T-cell (primary cell): Measurements from ENCODE around the gene RTTN. TPM values are rescaled to one million over a fixed set of nuclear protein-coding genes. Genes with fewer than 3 reads are reported as not detected.

ENCODE experiments used
- ATAC-seq, 4 experiments: fragments of 200-7000 bp in 3 of 4; fragments of 150-1000 bp in 1 of 4; cut with Tn5 transposase; replicated peaks in 1 of 4; 1 replicate in 3 of 4; 2 replicates in 1 of 4; pipeline ENCODE4 v1.10.0; 2021; ENCODE audit warnings: moderate library complexity in 3 of 4, mild to moderate bottlenecking in 2 of 4, moderate number of reproducible peaks in 1 of 4
- CTCF ChIA-PET, 2 donors: fragments of 300-600 bp; sonication (Branson Sonifier 250); formaldehyde crosslinking; loops; one replicate each; lab custom pipeline; 2022; ENCODE audit warnings: antibody characterized with exemption in 2 of 2; lab: Charles Lee
- POLR2A ChIA-PET, 2 donors: fragments of 300-600 bp; sonication (Branson Sonifier 250); formaldehyde crosslinking; loops; one replicate each; lab custom pipeline; 2022; ENCODE audit warnings: antibody characterized with exemption in 2 of 2; lab: Charles Lee
- DNase-seq, 35 experiments: peaks; one replicate each; pipeline versions ENCODE4 v3.0.0 to v3.0.0-alpha.2; 2013 to 2023
- H3K27ac ChIP-seq: one replicate; pipeline ENCODE4 v1.5.1; 2013; ENCODE audit warnings: low read length
- H3K27me3 ChIP-seq, 2 experiments: replicated peaks in 1 of 2; 1 replicate in 1 of 2; 2 replicates in 1 of 2; pipeline versions ENCODE4 v1.6.1 to v1.7.0; 2013; ENCODE audit warnings: low read length in 1 of 2, mixed read lengths in 1 of 2; ENCODE audit not compliant: control insufficient read depth in 2 of 2, insufficient read depth in 2 of 2; ENCODE audit errors: extremely low read depth in 1 of 2
- H3K36me3 ChIP-seq, 2 donors: 1 replicate in 1 of 2; 2 replicates in 1 of 2; pipeline versions ENCODE4 v1.6.1 to v1.7.0; 2013; ENCODE audit warnings: low read length in 1 of 2; ENCODE audit not compliant: control insufficient read depth in 2 of 2, insufficient read depth in 1 of 2; ENCODE audit errors: extremely low read depth in 1 of 2
- H3K4me1 ChIP-seq, 2 experiments: 1 replicate in 1 of 2; 2 replicates in 1 of 2; pipeline versions ENCODE4 v1.6.1 to v1.7.0; 2013; ENCODE audit warnings: low read length in 2 of 2, mixed read lengths in 1 of 2; ENCODE audit not compliant: insufficient read depth in 2 of 2, control insufficient read depth in 1 of 2; ENCODE audit errors: extremely low read depth in 1 of 2
- H3K4me3 ChIP-seq, 2 donors: 1 replicate in 1 of 2; 2 replicates in 1 of 2; pipeline versions ENCODE4 v1.5.1 to v1.7.0; 2013; ENCODE audit warnings: mild to moderate bottlenecking in 2 of 2, low read length in 1 of 2, moderate library complexity in 1 of 2; ENCODE audit not compliant: control insufficient read depth in 1 of 2; ENCODE audit errors: extremely low read depth in 1 of 2
- H3K9me3 ChIP-seq: 2 replicates; pipeline ENCODE4 v1.7.0; 2013
- H3K27ac Mint-ChIP-seq, 2 donors: one replicate each; pipeline ENCODE4 v1.8.0; 2020 to 2021; ENCODE audit warnings: mild to moderate bottlenecking in 2 of 2, mixed read lengths in 2 of 2
- H3K27me3 Mint-ChIP-seq, 2 donors: one replicate each; pipeline ENCODE4 v1.8.0; 2021 to 2022; ENCODE audit warnings: mixed read lengths in 2 of 2
- H3K36me3 Mint-ChIP-seq: one replicate; pipeline ENCODE4 v1.8.0; 2021; ENCODE audit warnings: mixed read lengths
- H3K4me1 Mint-ChIP-seq, 3 donors: one replicate each; pipeline ENCODE4 v1.8.0; 2020 to 2022; ENCODE audit warnings: mixed read lengths in 3 of 3, mild to moderate bottlenecking in 1 of 3
- H3K4me3 Mint-ChIP-seq, 3 donors: one replicate each; pipeline ENCODE4 v1.8.0; 2020 to 2022; ENCODE audit warnings: mild to moderate bottlenecking in 3 of 3, mixed read lengths in 3 of 3, moderate library complexity in 3 of 3
- H3K9me3 Mint-ChIP-seq, 3 donors: one replicate each; pipeline ENCODE4 v1.8.0; 2020 to 2022; ENCODE audit warnings: mixed read lengths in 3 of 3
- WGBS: methylation state at CpG from one replicate; pipeline ENCODE4 v1.1.5; 2013; ENCODE audit warnings: missing lambda C conversion rate; ENCODE audit not compliant: insufficient coverage; 5-methylcytosine and 5-hydroxymethylcytosine counted together
- total RNA-seq, 35 experiments: library from RNA in 6 of 35; stranded (reverse) in 6 of 35; fragments of 120-200 nt in 1 of 35; gene quantifications; one replicate each; pipeline versions ENCODE4 v1.2.1 to v1.2.4 and lab custom pipeline; 2013 to 2026

Gene RTTN
- total RNA-seq, 5 donors from 2014 or later (not counting 1 experiment from before 2014, with no cell fraction given) = 17.8 to 31.7 (median 19.4) TPM

DNA sequence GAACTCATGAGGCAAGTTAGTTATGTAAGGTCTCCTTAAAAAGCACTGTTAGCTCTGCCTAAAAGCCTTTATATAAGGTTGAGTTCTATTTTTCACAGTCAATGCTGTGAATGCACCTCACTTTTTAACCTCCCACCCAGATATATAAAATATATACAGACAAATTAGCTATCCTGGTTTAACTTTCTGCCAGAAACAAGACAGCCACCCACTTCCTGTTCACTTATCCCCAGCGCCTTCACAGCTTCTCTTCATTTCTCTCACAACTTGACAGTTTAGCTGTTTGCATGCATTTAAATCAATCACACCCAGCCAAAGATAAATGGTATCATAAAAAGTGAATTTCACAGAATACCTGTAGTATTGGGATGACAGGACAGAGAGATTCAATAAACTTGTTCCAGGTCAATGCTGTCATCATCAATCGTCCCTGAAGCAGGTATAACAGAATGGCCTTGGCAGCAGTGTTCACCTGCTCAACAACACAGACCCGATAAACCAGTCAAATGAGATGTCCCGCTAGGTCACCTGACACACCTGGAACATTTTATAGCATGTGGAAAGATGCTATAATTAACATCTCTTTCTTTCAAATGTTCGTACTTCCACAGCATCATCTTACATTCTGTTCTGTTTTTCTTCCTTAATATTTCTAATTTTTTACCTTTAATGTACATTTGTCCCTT, 55.7 kb downstream of the RTTN start:
- Mint-ChIP-seq H3K36me3 (peaks cover 50% of the 10 kb centered on the region), H3K4me3 (no peak overlapping the region), H3K27me3 (no peaks in the 10 kb centered on the region), H3K4me1 (peaks cover 5 to 6% (median 6%) of the 10 kb centered on the region in 3 donors), H3K27ac (no peak overlapping the region), H3K9me3 (no peaks in the 10 kb centered on the region)
- ATAC-seq = no peak
- DNase-seq = no peak
- H3K4me1 ChIP-seq = no peaks in the 10 kb centered on the region
- peaks cover 0 to 32% of the 10 kb centered on the region in 2 donors for H3K36me3 ChIP-seq
- no peaks in the 10 kb centered on the region for H3K9me3 ChIP-seq
- H3K4me3 ChIP-seq = no peak overlapping the region
- no peaks in the 10 kb centered on the region for H3K27me3 ChIP-seq
- 80% methylated on average over 1 of the region's 5 CpGs for WGBS
- H3K27ac ChIP-seq = no peak overlapping the region
- ChIA-PET POLR2A (no interaction called here), CTCF (no interaction called here)

GRCh38 chr18:70149156-70149555, 56.3 kb downstream of the RTTN start:
- Mint-ChIP-seq H3K27me3 (no peaks in the 10 kb centered on the region), H3K27ac (no peak overlapping the region), H3K4me3 (no peak overlapping the region), H3K9me3 (no peaks in the 10 kb centered on the region), H3K36me3 (peaks cover 51% of the 10 kb centered on the region), H3K4me1 (peaks cover 0 to 6% (median 5%) of the 10 kb centered on the region in 3 donors)
- ATAC-seq = no peak
- ChIA-PET CTCF (no interaction called here), POLR2A (no interaction called here)
- H3K9me3 ChIP-seq = no peaks in the 10 kb centered on the region
- H3K27me3 ChIP-seq = no peaks in the 10 kb centered on the region
- 100% methylated on average over 1 of the region's 2 CpGs for WGBS
- no peak overlapping the region for H3K27ac ChIP-seq
- no peaks in the 10 kb centered on the region for H3K4me1 ChIP-seq
- no peak overlapping the region for H3K4me3 ChIP-seq
- peaks cover 0 to 34% of the 10 kb centered on the region in 2 donors for H3K36me3 ChIP-seq
- no peak for DNase-seq

DNA sequence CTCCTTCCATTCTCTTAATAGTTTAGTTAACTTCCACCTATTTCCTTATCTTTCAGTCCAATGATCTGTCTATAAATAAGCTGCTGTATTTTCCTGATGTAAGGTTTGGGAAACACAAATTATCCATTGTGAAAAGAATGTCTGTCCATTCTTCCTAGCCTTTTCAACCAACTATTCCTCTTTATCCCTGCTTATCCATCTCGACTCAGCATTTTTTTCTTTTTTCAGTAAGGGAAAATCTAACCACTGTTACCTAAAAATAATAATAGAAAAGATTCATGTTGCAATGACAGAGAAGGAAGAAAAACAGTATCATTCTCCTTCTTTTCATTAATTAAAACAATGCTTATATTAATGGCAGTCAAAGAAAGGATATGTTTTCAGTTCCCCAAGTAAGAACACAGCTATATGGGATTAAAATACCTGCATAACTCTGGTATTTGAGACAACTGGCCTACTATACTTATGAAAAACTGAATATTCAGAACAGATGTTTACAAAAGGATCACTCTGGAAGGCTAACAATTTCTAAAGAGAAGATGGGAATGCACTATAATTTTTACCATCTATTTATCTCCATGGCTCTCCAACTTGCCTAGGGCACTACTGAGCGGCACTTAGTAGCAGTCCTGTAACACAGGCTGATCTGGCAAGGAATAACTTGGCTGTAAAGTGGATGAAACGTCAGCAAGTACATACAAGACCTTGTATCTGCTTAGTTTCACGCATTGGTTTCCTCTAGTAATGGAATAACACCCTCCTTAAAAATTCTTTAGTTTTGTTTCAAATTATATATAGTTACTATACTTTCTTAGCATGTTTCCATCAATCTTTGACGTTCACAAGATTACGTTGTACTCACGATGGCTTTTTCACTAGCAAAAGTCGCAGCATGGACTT, 57.2 kb downstream of the RTTN start:
- ChIA-PET CTCF (no interaction called here), POLR2A (no interaction called here)
- peaks cover 0 to 6% (median 5%) of the 10 kb centered on the region in 3 donors for H3K4me1 Mint-ChIP-seq
- Histone ChIP-seq H3K4me1 (no peaks in the 10 kb centered on the region), H3K9me3 (no peaks in the 10 kb centered on the region), H3K27me3 (no peaks in the 10 kb centered on the region), H3K36me3 (peaks cover 0 to 36% of the 10 kb centered on the region in 2 donors), H3K4me3 (no peak overlapping the region), H3K27ac (no peak overlapping the region)
- no peak overlapping the region for H3K27ac Mint-ChIP-seq
- H3K4me3 Mint-ChIP-seq = no peak overlapping the region
- peaks cover 52% of the 10 kb centered on the region for H3K36me3 Mint-ChIP-seq
- DNase-seq (no peak), ATAC-seq (no peak)
- H3K27me3 Mint-ChIP-seq = no peaks in the 10 kb centered on the region
- H3K9me3 Mint-ChIP-seq = peaks cover 0 to 1% (median 0%) of the 10 kb centered on the region in 3 donors
- WGBS = 96% methylated on average over 4 of the region's 8 CpGs

GRCh38 chr18:70146174-70146573, 59.3 kb downstream of the RTTN start:
- ATAC-seq (no peak), DNase-seq (no peak)
- Histone ChIP-seq H3K27ac (no peak overlapping the region), H3K27me3 (no peaks in the 10 kb centered on the region), H3K4me1 (no peaks in the 10 kb centered on the region), H3K36me3 (peaks cover 0 to 42% of the 10 kb centered on the region in 2 donors), H3K9me3 (no peaks in the 10 kb centered on the region), H3K4me3 (no peak overlapping the region)
- Mint-ChIP-seq H3K27me3 (no peaks in the 10 kb centered on the region), H3K9me3 (peaks cover 0 to 5% (median 0%) of the 10 kb centered on the region in 3 donors), H3K36me3 (peaks cover 64% of the 10 kb centered on the region), H3K27ac (no peak overlapping the region), H3K4me3 (no peak overlapping the region), H3K4me1 (no peaks in the 10 kb centered on the region)
- WGBS = no CpG with 5 or more reads among the region's 2 CpGs
- ChIA-PET POLR2A (no interaction called here), CTCF (no interaction called here)

DNA sequence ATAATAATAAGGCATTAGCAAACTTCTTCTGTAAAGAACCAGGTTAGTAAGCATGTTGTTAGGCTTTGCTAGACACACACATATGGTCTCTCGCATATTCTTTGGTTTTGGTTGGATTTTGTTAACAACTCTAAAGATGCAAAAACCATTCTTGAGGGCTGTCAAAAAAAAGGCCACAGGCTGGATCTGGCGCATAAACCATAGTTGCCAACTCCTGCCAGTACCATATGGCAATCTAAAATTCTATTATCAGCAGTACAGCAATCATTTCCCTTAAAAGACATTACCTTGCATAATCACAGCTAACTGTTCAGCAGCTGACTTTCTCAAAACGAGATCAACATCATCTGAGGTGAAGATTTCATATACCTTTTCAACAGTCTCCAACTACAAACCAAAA, 63.5 kb downstream of the RTTN start:
- CTCF ChIA-PET = interaction anchor here in 1 of 2 donors (0.6 to 0.7 kb wide), 2 partner anchors 342 to 789 kb away, joined by 3 to 5 read pairs; no protein-coding TSS in a partner anchor

DNA sequence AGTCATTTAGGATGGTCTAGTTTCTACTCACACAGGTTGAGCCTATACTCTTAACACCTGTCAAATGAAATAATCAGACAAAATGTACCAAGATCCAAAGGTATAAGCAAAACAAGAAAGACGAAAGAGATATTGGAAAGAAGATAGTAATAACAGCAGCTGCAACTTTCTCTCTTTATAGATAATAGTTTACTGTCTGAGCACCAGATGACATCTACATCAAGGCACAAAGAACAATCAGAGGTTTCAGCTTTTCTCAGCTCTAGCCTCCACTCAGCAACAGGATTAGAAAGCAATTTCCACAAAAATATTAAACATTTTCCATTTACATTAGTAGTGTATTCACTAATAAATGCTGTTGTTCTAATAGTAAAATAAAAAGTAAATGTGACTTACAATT, 66.3 kb downstream of the RTTN start:
- Histone ChIP-seq H3K27ac (no peak overlapping the region), H3K4me3 (no peak overlapping the region), H3K4me1 (no peaks in the 10 kb centered on the region), H3K36me3 (peaks cover 0 to 17% of the 10 kb centered on the region in 2 donors), H3K27me3 (no peaks in the 10 kb centered on the region), H3K9me3 (no peaks in the 10 kb centered on the region)
- ChIA-PET CTCF (no interaction called here), POLR2A (no interaction called here)
- ATAC-seq (no peak), DNase-seq (no peak)
- no peak overlapping the region for H3K27ac Mint-ChIP-seq
- H3K9me3 Mint-ChIP-seq = peaks cover 0 to 5% (median 0%) of the 10 kb centered on the region in 3 donors
- peaks cover 54% of the 10 kb centered on the region for H3K36me3 Mint-ChIP-seq
- no peaks in the 10 kb centered on the region for H3K4me1 Mint-ChIP-seq
- no CpG with 5 or more reads among the region's 1 CpG for WGBS
- no peaks in the 10 kb centered on the region for H3K27me3 Mint-ChIP-seq
- no peak overlapping the region for H3K4me3 Mint-ChIP-seq

More for the DNA sequence above, 63.5 kb downstream of the RTTN start:
- DNase-seq (no peak), ATAC-seq (no peak)
- H3K36me3 ChIP-seq = peaks cover 0 to 29% of the 10 kb centered on the region in 2 donors
- Mint-ChIP-seq H3K4me3 (no peak overlapping the region), H3K27me3 (no peaks in the 10 kb centered on the region), H3K9me3 (peaks cover 0 to 5% (median 0%) of the 10 kb centered on the region in 3 donors), H3K27ac (no peak overlapping the region), H3K4me1 (no peaks in the 10 kb centered on the region), H3K36me3 (peaks cover 65% of the 10 kb centered on the region)
- no peak overlapping the region for H3K27ac ChIP-seq
- H3K9me3 ChIP-seq = no peaks in the 10 kb centered on the region
- no peaks in the 10 kb centered on the region for H3K27me3 ChIP-seq
- WGBS = 94% methylated on average over 2 of the region's 3 CpGs
- no peaks in the 10 kb centered on the region for H3K4me1 ChIP-seq
- H3K4me3 ChIP-seq = no peak overlapping the region
- POLR2A ChIA-PET = no interaction called here
